PC-3 (cell line): ENCODE results near the gene NAA60.

Experiments
- EZH2phosphoT487 ChIP-seq: fragments of 300-600 bp; sonication (generic); IDR thresholded peaks from 2 replicates; pipeline ENCODE4 v1.6.1; 2018; ENCODE audit warnings: mild to moderate bottlenecking, antibody characterized with exemption, low read length, borderline replicate concordance
- TF ChIP-seq, protein P1 (sequence below): fragments of 300-600 bp; sonication (generic); conservative IDR thresholded peaks from 2 replicates; pipeline ENCODE4 v1.5.1; 2017; ENCODE audit warnings: antibody characterized with exemption, low read depth, mild to moderate bottlenecking, low read length

DNA sequence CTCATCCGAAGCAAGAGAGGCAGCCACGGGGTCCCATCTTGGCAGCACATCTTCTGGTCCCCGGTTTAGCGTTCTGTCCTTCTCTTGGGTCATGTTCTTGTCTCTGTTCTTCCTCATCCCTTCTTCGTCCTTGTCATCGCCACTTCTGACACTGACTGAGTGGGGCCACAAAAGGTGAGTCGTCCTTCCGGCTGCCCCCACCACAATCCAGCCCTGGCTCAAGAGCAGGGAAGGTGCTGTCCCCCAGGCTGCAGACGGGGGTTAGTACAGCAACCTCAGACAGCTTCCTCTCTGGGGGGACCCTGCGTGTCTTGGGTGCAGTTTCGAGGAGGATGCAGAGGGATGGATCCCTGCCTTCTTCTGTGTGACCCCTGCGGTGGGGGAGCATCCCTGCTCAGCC, 21.8 kb downstream of the NAA60 start:
- TF ChIP-seq EZH2phosphoT487 = no peak
- TF ChIP-seq, protein P1, sequence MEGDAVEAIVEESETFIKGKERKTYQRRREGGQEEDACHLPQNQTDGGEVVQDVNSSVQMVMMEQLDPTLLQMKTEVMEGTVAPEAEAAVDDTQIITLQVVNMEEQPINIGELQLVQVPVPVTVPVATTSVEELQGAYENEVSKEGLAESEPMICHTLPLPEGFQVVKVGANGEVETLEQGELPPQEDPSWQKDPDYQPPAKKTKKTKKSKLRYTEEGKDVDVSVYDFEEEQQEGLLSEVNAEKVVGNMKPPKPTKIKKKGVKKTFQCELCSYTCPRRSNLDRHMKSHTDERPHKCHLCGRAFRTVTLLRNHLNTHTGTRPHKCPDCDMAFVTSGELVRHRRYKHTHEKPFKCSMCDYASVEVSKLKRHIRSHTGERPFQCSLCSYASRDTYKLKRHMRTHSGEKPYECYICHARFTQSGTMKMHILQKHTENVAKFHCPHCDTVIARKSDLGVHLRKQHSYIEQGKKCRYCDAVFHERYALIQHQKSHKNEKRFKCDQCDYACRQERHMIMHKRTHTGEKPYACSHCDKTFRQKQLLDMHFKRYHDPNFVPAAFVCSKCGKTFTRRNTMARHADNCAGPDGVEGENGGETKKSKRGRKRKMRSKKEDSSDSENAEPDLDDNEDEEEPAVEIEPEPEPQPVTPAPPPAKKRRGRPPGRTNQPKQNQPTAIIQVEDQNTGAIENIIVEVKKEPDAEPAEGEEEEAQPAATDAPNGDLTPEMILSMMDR = no peak
